ENCODE data around the gene ZNF598.
A peak's percentile ranks its signal among the peaks of the same experiment; 100 is the strongest.

Gene ZNF598

DNA sequence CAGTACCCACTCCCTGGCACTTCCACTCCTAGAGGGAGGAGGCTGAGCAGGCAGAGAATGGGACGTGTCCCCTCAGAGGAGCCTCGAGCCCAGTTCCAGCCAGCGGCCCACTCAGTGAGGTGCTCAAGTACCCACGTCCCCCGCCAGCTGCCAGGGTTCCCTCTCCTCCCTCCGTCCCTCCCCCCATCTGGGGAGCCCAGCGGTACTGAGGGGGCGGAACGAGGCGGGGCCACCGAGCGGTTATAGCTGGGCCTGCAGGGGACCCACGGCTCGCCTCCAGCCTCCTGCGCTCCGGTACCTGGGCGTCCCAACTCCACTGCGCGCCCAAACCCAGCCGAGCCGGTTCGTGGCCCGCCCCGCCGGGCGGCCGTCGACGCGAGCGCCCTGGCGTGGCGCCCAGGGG lies 9.9 kb upstream of the ZNF598 start, which contains the start of gene NPW (continued):
- TF ChIP-seq ZNF175 (tag by site-specific recombination; IDR thresholded peaks at IDR 0.05) (no peak), ZNF701 (tag by site-specific recombination; IDR thresholded peaks at IDR 0.05) (no peak), ZNF560 (tag by site-specific recombination; IDR thresholded peaks at IDR 0.05; ENCODE audit: borderline replicate concordance) (no peak), ZBTB20 (tag by site-specific recombination; IDR thresholded peaks at IDR 0.05) (no peak), REPIN1 (tag by site-specific recombination; IDR thresholded peaks at IDR 0.05; ENCODE audit: low read depth) (no peak), ZNF155 (tag by site-specific recombination; IDR thresholded peaks at IDR 0.05) (no peak), ZSCAN16 (tag by site-specific recombination; IDR thresholded peaks at IDR 0.05) (no peak), ZNF223 (tag by site-specific recombination; IDR thresholded peaks at IDR 0.05) (no peak), ZNF221 (tag by site-specific recombination; IDR thresholded peaks at IDR 0.05; ENCODE audit: borderline replicate concordance) (no peak), ZNF707 (tag by site-specific recombination; IDR thresholded peaks at IDR 0.05) (no peak), ZNF169 (tag by site-specific recombination; IDR thresholded peaks at IDR 0.05) (no peak), ZNF138 (tag by site-specific recombination; IDR thresholded peaks at IDR 0.05; ENCODE audit: borderline replicate concordance) (no peak), GFI1B (tag by site-specific recombination; IDR thresholded peaks at IDR 0.05) (no peak), ZFP41 (tag by site-specific recombination; IDR thresholded peaks at IDR 0.05; ENCODE audit: borderline replicate concordance) (no peak), ZNF416 (tag by site-specific recombination; IDR thresholded peaks at IDR 0.05) (no peak), SCRT2 (tag by site-specific recombination; IDR thresholded peaks at IDR 0.05) (no peak), KLF1 (tag by site-specific recombination; IDR thresholded peaks at IDR 0.05) (0 out of 2 replicates have a peak, but pooled peaks have one; percentile 21), EGR2 (tag by site-specific recombination; IDR thresholded peaks at IDR 0.05; ENCODE audit: low read depth) (peak; percentile 53; the same call in 1 of the 2 replicates)
- TF ChIP-seq, protein P1, sequence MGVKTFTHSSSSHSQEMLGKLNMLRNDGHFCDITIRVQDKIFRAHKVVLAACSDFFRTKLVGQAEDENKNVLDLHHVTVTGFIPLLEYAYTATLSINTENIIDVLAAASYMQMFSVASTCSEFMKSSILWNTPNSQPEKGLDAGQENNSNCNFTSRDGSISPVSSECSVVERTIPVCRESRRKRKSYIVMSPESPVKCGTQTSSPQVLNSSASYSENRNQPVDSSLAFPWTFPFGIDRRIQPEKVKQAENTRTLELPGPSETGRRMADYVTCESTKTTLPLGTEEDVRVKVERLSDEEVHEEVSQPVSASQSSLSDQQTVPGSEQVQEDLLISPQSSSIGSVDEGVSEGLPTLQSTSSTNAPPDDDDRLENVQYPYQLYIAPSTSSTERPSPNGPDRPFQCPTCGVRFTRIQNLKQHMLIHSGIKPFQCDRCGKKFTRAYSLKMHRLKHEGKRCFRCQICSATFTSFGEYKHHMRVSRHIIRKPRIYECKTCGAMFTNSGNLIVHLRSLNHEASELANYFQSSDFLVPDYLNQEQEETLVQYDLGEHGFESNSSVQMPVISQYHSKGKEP (tag by site-specific recombination; IDR thresholded peaks at IDR 0.05) = no peak
- TF ChIP-seq, protein P2, sequence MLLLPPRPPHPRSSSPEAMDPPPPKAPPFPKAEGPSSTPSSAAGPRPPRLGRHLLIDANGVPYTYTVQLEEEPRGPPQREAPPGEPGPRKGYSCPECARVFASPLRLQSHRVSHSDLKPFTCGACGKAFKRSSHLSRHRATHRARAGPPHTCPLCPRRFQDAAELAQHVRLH (tag by site-specific recombination; IDR thresholded peaks at IDR 0.05) = no peak
- TF ChIP-seq, protein P3, sequence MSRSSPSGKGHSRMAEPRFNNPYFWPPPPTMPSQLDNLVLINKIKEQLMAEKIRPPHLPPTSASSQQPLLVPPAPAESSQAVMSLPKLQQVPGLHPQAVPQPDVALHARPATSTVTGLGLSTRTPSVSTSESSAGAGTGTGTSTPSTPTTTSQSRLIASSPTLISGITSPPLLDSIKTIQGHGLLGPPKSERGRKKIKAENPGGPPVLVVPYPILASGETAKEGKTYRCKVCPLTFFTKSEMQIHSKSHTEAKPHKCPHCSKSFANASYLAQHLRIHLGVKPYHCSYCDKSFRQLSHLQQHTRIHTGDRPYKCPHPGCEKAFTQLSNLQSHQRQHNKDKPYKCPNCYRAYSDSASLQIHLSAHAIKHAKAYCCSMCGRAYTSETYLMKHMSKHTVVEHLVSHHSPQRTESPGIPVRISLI (tag by site-specific recombination; IDR thresholded peaks at IDR 0.05) = no peak
- TF ChIP-seq, protein P4, sequence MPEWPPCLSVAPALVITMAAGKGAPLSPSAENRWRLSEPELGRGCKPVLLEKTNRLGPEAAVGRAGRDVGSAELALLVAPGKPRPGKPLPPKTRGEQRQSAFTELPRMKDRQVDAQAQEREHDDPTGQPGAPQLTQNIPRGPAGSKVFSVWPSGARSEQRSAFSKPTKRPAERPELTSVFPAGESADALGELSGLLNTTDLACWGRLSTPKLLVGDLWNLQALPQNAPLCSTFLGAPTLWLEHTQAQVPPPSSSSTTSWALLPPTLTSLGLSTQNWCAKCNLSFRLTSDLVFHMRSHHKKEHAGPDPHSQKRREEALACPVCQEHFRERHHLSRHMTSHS (tag by site-specific recombination; IDR thresholded peaks at IDR 0.05) = no peak
- TF ChIP-seq, protein P5, sequence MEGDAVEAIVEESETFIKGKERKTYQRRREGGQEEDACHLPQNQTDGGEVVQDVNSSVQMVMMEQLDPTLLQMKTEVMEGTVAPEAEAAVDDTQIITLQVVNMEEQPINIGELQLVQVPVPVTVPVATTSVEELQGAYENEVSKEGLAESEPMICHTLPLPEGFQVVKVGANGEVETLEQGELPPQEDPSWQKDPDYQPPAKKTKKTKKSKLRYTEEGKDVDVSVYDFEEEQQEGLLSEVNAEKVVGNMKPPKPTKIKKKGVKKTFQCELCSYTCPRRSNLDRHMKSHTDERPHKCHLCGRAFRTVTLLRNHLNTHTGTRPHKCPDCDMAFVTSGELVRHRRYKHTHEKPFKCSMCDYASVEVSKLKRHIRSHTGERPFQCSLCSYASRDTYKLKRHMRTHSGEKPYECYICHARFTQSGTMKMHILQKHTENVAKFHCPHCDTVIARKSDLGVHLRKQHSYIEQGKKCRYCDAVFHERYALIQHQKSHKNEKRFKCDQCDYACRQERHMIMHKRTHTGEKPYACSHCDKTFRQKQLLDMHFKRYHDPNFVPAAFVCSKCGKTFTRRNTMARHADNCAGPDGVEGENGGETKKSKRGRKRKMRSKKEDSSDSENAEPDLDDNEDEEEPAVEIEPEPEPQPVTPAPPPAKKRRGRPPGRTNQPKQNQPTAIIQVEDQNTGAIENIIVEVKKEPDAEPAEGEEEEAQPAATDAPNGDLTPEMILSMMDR (tag by site-specific recombination; IDR thresholded peaks at IDR 0.05) = no peak
- TF ChIP-seq, protein P6, sequence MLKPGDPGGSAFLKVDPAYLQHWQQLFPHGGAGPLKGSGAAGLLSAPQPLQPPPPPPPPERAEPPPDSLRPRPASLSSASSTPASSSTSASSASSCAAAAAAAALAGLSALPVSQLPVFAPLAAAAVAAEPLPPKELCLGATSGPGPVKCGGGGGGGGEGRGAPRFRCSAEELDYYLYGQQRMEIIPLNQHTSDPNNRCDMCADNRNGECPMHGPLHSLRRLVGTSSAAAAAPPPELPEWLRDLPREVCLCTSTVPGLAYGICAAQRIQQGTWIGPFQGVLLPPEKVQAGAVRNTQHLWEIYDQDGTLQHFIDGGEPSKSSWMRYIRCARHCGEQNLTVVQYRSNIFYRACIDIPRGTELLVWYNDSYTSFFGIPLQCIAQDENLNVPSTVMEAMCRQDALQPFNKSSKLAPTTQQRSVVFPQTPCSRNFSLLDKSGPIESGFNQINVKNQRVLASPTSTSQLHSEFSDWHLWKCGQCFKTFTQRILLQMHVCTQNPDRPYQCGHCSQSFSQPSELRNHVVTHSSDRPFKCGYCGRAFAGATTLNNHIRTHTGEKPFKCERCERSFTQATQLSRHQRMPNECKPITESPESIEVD (tag by site-specific recombination; IDR thresholded peaks at IDR 0.05) = no peak
- TF ChIP-seq, protein P7, sequence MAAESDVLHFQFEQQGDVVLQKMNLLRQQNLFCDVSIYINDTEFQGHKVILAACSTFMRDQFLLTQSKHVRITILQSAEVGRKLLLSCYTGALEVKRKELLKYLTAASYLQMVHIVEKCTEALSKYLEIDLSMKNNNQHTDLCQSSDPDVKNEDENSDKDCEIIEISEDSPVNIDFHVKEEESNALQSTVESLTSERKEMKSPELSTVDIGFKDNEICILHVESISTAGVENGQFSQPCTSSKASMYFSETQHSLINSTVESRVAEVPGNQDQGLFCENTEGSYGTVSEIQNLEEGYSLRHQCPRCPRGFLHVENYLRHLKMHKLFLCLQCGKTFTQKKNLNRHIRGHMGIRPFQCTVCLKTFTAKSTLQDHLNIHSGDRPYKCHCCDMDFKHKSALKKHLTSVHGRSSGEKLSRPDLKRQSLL (tag by site-specific recombination; IDR thresholded peaks at IDR 0.05) = no peak
